GM15510 (cell line): ENCODE measurements around the gene IGFLR1.

ENCODE experiments used
- POLR2A ChIP-seq: IDR thresholded peaks from 3 replicates; pipeline ENCODE4 v1.6.1; 2011; ENCODE audit warnings: borderline replicate concordance; ENCODE audit not compliant: insufficient read length; ENCODE audit errors: extremely low read depth

IGFLR1 gene

DNA sequence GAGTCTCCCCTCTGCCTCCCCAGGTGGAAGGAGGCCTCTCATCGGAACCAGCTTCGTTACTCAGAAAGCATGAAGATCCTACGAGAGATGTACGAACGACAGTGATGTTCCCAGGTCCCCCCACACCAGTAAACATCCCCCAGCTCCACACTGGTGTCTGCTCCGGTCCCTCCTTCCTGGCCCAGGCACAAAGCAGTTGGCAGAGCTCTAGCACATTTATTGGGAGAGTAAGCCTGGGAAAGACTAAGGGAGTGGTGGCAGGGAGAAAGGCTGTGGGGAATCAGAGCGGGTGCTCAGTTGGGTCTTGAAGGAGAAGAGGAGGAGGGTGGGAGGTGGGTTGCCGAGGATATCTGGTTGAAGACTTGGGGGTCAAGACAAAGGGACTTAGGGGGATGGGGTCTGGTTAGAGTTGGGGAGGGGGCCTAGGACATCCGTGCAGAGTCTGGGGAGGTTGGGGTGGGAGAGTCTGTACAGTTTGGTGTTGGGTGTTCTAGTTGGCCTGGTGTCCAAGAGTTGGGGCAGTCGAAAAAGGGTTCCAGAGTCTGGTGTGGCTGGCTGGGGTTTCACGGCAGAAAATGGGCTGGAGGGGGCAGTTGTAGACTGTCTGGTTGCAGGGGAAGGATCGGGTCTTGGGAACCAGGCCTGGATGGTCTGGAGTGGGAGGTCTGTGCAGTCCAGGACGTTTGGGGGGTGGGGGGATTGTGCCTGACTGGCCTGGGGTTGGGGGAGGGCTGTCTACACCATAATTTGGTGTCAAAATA, 12.3 kb upstream of the IGFLR1 start:
- TF ChIP-seq POLR2A, result no peak

- TF ChIP-seq POLR2A, result no peak
These were observed 11.6 kb upstream of the IGFLR1 start for GRCh38 chr19:35753634-35754369.

- no peak for TF ChIP-seq POLR2A
These were observed 10.6 kb upstream of the IGFLR1 start for GRCh38 chr19:35752746-35753350.

DNA sequence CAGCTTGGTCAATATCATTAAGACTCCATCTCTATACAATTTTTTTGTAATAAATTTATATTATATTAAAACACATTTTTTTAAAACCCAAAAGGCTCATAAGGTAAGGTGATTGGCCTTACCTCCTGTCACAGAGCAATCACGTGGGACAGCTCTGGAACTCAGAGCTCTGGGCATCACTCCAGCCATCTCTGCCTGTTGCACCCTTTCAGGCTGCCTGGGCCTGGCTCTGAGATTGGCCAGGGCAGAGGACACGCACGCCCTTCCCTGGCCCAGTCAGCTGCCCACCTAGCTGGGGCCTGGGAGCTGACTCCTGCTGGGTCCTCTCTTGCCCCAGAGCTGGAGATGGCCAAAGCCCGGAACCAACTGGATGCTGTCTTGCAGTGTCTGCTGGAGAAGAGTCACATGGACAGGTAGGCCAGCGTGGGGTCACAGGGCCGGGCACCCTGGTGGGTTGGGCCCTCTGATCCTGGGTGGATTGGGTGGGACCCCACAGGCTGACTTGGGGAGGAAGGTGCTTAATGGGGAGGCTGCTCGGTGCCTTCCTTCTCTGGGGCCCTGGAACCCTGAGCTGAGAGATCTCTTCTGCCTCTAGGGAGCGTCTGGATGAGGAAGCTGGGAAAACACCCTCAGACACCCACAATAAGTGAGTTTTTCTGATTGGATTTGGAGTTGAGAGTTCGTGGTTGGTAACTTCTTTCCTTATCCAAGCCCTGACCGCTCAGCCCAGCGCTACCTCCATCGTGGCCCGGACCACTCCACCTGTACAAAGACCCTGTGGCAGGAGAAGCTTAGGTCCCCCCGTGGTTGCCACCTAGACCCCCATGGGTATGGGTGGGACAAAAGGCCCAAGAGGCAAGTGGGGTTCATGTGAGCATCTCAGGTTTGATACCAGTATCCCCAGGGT, 9.8 kb upstream of the IGFLR1 start:
- no peak for TF ChIP-seq POLR2A

DNA sequence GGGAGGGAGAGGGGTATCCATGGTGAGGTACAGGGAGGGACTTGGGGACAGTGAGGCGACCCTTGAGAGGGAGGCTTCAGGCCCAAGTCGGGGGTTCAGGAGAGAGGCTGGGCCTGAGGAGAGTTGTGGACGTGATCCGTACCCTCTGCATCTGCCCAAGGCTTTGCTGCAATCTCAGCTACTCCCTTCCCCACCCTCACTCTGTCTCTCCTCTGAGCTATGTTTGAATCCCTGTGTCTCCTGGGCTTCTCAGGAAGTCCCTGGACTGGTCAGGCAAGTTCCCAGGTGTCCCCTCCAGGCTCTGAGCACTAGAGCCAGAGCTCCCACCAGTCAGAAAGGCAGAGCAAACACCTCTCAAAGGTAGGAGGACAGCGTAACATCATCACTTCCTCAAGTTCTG, 7.9 kb upstream of the IGFLR1 start:
- TF ChIP-seq POLR2A, result no peak

DNA sequence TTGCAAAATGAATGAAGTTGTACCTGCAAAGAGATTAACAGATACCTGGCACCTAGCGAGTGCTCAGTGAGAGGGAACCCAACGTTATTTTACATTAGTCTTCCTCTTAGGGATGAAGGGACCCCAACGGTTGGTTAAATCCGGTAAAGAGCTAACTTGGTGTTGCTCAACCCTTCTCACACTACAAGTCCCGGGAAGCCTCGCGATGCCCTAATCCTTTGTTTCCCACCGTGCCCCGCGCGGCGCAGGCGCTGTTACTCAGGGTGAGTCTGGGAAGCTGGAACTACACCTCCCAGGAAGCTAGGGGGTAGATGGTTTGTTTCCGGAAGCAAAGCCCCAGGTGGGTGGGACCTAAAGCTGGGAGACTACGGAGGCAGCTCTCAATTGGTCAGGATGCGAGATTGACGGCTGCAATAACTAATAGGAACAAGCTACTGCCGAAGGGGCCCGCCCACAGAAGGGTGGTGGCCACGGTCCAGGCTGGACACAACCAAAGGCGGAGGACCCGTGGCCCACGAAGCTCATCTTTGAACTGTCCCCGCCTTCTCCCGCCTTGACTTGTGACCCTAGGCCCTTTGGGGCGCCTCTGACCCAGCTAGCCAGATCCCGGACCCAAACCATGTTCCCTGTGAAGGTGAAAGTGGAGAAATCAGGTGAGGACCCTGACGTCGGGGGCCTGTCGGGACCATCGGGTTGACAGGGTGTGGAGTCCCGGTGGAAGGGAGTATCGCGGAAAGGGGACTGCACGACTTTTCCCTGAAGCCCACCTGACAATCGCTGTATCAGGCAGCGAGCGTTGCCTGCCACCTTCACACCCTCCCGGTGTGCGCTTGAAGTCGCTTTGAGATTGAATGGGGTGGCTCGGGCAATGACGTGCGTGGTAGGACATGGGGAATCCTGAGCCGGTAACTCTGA, 6.1 kb upstream of the IGFLR1 start, which contains the start of gene LIN37:
Gene LIN37, plus strand, starts transcription at position 471 of the 915 bp plus-strand sequence. Its CDS starts 149 bp downstream, at position 620.
- peak; percentile 66 for TF ChIP-seq POLR2A

- TF ChIP-seq POLR2A, result no peak
These were observed 4.3 kb upstream of the IGFLR1 start for GRCh38 chr19:35746531-35746930.

DNA sequence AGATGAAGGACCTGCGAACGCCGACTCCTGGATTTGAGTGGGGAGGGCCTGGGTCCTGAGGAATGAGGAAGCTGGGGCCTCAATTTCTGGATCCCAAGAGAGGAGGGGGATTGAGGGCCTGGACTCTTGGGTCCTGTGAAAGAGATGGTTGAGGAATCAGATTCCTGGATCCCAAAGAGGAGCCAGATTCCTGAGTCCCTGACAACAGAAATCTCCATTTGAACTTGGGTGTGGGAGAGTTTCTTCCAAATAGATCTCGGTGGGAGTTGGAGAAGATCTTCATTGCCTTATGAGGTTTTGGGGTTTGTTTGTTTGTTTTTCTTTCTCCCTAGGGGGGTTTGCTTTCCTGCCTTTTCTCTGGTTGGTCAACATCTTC, 3.8 kb upstream of the IGFLR1 start:
- TF ChIP-seq POLR2A, result no peak

- no peak for TF ChIP-seq POLR2A
These were observed 3.3 kb upstream of the IGFLR1 start, which contains the start of the genes PSENEN and U2AF1L4 for GRCh38 chr19:35745328-35746086. TSS of gene PSENEN (plus strand) at chr19:35745651. CDS start at chr19:35745931, 280 bp downstream. TSS of gene U2AF1L4 (minus strand) at chr19:35745418. CDS start at chr19:35745391, 27 bp downstream.

GRCh38 chr19:35744430-35745327, 2.4 kb upstream of the IGFLR1 start:
- peak; percentile 84 for TF ChIP-seq POLR2A

DNA sequence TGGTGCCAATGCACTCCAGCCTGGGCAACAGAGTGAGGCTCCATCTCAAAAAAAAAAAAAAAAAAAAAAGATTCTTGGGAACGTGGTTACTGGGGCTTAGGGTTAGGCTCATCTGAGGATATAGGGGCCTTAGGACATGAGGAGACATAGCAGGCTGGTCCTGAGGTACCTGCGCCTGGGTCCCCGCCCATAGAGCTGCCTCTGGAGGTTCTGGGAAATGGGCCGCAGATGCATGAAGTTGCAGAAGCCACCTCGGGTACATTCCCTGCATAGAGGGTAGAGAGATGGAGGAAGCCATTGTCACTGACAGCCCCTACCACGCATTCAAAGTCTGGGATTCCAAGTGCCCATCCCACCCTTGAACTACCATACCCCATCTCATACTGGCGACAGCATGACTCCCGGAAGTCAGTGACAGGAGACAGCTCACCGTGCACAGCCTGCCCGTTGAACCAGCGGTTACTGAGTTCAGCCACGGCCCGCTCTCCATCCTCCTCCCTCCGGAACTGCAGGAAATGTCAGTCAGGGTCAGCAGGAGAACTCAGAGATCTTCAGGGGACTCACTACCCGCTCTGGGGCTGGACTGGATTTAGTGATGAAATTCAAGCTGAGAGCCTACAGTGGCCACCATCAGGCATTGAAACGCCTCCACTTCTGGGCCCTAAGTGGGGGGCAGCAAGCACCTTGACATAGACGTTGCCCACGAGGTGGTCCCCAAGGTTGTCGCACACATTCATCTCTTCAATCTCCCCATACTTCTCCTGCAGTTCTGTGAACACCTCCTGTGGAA, 1.6 kb upstream of the IGFLR1 start:
- no peak for TF ChIP-seq POLR2A
